OCI-LY7 (cell line): Measurements from ENCODE around the gene MAP4. TPM values are rescaled to one million over a fixed set of nuclear protein-coding genes. Genes with fewer than 3 reads are reported as not detected.

ENCODE experiments used
- BruUV-seq: library from RNA; stranded (reverse); fragments of 400-500 nt; replicated peaks from 2 replicates; lab custom pipeline; 2021; lab: Mats Ljungman, UMichigan
- CTCF ChIA-PET: fragments of 300-600 bp; sonication (Branson Sonifier 250); formaldehyde crosslinking; loops from one replicate; lab custom pipeline; 2022; ENCODE audit warnings: antibody characterized with exemption; ENCODE audit not compliant: unreplicated experiment; lab: Charles Lee
- POLR2A ChIA-PET: fragments of 300-600 bp; sonication (Branson Sonifier 250); formaldehyde crosslinking; loops from one replicate; lab custom pipeline; 2022; ENCODE audit warnings: antibody characterized with exemption; lab: Charles Lee
- DNase-seq: peaks from one replicate; pipeline ENCODE4 v3.0.0-alpha.2; 2015; ENCODE audit warnings: low spot score
- H2AFZ ChIP-seq: fragments of 200-600 bp; sonication (generic), shearing (Covaris generic); 2 replicates; pipeline ENCODE4 v1.6.1; 2014; ENCODE audit warnings: mild to moderate bottlenecking, antibody characterized with exemption, low read length, moderate library complexity
- H3K27ac ChIP-seq: fragments of 200-600 bp; sonication (generic); 2 replicates; pipeline ENCODE4 v1.5.1; 2014; ENCODE audit warnings: mixed run types, low read depth, mild to moderate bottlenecking, moderate library complexity, low read length, inconsistent platforms; ENCODE audit not compliant: poor library complexity, severe bottlenecking
- H3K36me3 ChIP-seq: fragments of 200-600 bp; sonication (generic); 2 replicates; pipeline ENCODE4 v1.6.1; 2014; ENCODE audit warnings: mild to moderate bottlenecking, antibody characterized with exemption, low read length, moderate library complexity, mixed read lengths; ENCODE audit not compliant: insufficient read depth
- H3K4me1 ChIP-seq: fragments of 200-600 bp; sonication (generic); 2 replicates; pipeline ENCODE4 v1.5.1; 2014; ENCODE audit warnings: mild to moderate bottlenecking, low read length; ENCODE audit not compliant: insufficient read depth, poor library complexity, severe bottlenecking
- H3K4me2 ChIP-seq: fragments of 200-600 bp; sonication (generic); 2 replicates; pipeline ENCODE4 v1.6.1; 2014; ENCODE audit warnings: mild to moderate bottlenecking, low read length
- H3K4me3 ChIP-seq: fragments of 200-600 bp; sonication (generic); 2 replicates; pipeline ENCODE4 v1.5.1; 2014; ENCODE audit warnings: mild to moderate bottlenecking, low read depth, low read length; ENCODE audit not compliant: poor library complexity, severe bottlenecking
- H3K79me2 ChIP-seq: fragments of 200-600 bp; sonication (generic); 2 replicates; pipeline ENCODE4 v1.6.1; 2016; ENCODE audit warnings: low read depth, mild to moderate bottlenecking, low read length, moderate library complexity, mixed read lengths; ENCODE audit not compliant: insufficient read depth
- H3K9me2 ChIP-seq: fragments of 200-600 bp; sonication (generic); 2 replicates; pipeline ENCODE4 v1.6.1; 2016; ENCODE audit warnings: mild to moderate bottlenecking, low read length, mixed read lengths; ENCODE audit not compliant: insufficient read depth
- H3K9me3 ChIP-seq: fragments of 200-600 bp; sonication (generic); 2 replicates; pipeline ENCODE4 v1.6.1; 2014; ENCODE audit warnings: mild to moderate bottlenecking, mixed run types, low read length, mixed read lengths
- H4K20me1 ChIP-seq: fragments of 200-600 bp; sonication (generic); 2 replicates; pipeline ENCODE4 v1.6.1; 2014; ENCODE audit warnings: mild to moderate bottlenecking, antibody characterized with exemption, low read length, moderate library complexity, mixed read lengths; ENCODE audit not compliant: insufficient read depth
- EZH2phosphoT487 ChIP-seq: fragments of 200-600 bp; sonication (generic); IDR thresholded peaks from 2 replicates; pipeline ENCODE4 v1.6.1; 2018; ENCODE audit warnings: low read depth, borderline replicate concordance, mild to moderate bottlenecking, mixed run types, antibody characterized with exemption, low read length, moderate library complexity, mixed read lengths
- intact Hi-C: fragments of 100-400 bp; cut with micrococcal nuclease; formaldehyde crosslinking; loops from one replicate; pipeline ENCODE4 v1.10.0; 2022; ENCODE audit not compliant: unreplicated experiment
- total RNA-seq, 2 experiments: library from RNA; depleted of rRNA in 1 of 2; stranded (reverse); fragments of >200 nt in 1 of 2; shearing (Covaris generic) in 1 of 2; gene quantifications; 2 replicates each; pipeline ENCODE4 v1.2.3, GENCODE V29; 2014 to 2022
- TF ChIP-seq, protein P1 (sequence below): fragments of 200-600 bp; sonication (generic); conservative IDR thresholded peaks from 2 replicates; pipeline ENCODE4 v1.5.1; 2014; ENCODE audit warnings: mild to moderate bottlenecking, antibody characterized with exemption, low read length, moderate library complexity, mixed read lengths

Gene MAP4
- total RNA-seq, 2 experiments from 2014 or later = 26.1 to 78.4 TPM

DNA sequence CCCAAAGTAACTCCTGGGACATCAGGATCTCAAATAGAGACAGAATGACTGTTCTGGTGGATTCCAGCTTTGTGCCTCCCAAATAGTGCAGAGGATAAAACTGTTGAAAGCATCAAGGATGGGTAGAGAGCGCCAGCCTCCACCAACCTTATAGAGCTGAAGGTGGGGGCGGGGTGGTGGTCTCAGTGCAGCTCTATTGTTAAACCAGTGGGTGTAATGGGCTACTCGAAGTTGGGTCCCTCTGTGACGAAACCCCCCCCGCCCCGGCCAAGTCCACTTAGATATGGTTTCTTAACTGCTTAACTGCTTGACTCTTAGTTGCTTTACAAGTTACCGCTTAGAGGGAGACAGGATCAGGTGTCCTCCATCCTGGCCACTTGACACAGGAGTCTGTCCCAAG is 190.6 kb downstream of the MAP4 start:
- intact Hi-C loops = loop anchor here (1.0 kb wide), 1 partner anchor 303 kb away; no protein-coding TSS in a partner anchor
- H3K9me3 ChIP-seq = no peaks in the 10 kb centered on the region
- peak overlapping the region; percentile 24 for H3K27ac ChIP-seq
- CTCF ChIA-PET = interaction anchor here (0.6 to 0.7 kb wide), 2 partner anchors 29 to 188 kb away, joined by 3 read pairs; no protein-coding TSS in a partner anchor
- no peaks in the 10 kb centered on the region; the same call in 1 of the 2 replicates for H4K20me1 ChIP-seq
- H3K4me1 ChIP-seq = peaks cover 20% of the 10 kb centered on the region
- POLR2A ChIA-PET = interaction anchor here (0.5 to 1.4 kb wide), 11 partner anchors 10 to 375 kb away, joined by 3 to 10 read pairs (median 3); no protein-coding TSS in a partner anchor
- no peaks in the 10 kb centered on the region for H3K9me2 ChIP-seq
- BruUV-seq = no TSS peak
- H3K36me3 ChIP-seq = peaks cover 58% of the 10 kb centered on the region
- TF ChIP-seq, protein P1, sequence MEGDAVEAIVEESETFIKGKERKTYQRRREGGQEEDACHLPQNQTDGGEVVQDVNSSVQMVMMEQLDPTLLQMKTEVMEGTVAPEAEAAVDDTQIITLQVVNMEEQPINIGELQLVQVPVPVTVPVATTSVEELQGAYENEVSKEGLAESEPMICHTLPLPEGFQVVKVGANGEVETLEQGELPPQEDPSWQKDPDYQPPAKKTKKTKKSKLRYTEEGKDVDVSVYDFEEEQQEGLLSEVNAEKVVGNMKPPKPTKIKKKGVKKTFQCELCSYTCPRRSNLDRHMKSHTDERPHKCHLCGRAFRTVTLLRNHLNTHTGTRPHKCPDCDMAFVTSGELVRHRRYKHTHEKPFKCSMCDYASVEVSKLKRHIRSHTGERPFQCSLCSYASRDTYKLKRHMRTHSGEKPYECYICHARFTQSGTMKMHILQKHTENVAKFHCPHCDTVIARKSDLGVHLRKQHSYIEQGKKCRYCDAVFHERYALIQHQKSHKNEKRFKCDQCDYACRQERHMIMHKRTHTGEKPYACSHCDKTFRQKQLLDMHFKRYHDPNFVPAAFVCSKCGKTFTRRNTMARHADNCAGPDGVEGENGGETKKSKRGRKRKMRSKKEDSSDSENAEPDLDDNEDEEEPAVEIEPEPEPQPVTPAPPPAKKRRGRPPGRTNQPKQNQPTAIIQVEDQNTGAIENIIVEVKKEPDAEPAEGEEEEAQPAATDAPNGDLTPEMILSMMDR = no peak
- TF ChIP-seq EZH2phosphoT487 = no peak
- H2AFZ ChIP-seq = peak overlapping the region; percentile 61; the same call in 1 of the 2 replicates
- DNase-seq = peak; percentile 21
- peak overlapping the region; percentile 98 for H3K4me3 ChIP-seq
- peak overlapping the region; percentile 96 for H3K4me2 ChIP-seq
- H3K79me2 ChIP-seq = peaks cover 33% of the 10 kb centered on the region

GRCh38 chr3:47824541-47825473 is 191.4 kb downstream of the MAP4 start:
- DNase-seq = peak; percentile 87
- H3K9me3 ChIP-seq = no peaks in the 10 kb centered on the region
- intact Hi-C loops = loop anchor here (1.0 kb wide), 1 partner anchor 303 kb away; no protein-coding TSS in a partner anchor
- BruUV-seq = no TSS peak
- no peaks in the 10 kb centered on the region for H3K9me2 ChIP-seq
- H3K79me2 ChIP-seq = peaks cover 33% of the 10 kb centered on the region
- CTCF ChIA-PET = interaction anchor here (0.6 to 1.5 kb wide), 3 partner anchors 9 to 189 kb away, joined by 3 to 5 read pairs (median 3); no protein-coding TSS in a partner anchor
- peak overlapping the region; percentile 61 for H2AFZ ChIP-seq
- POLR2A ChIA-PET = interaction anchor here (0.5 to 1.4 kb wide), 17 partner anchors 9 to 886 kb away, joined by 3 to 10 read pairs (median 3); no protein-coding TSS in a partner anchor
- no peaks in the 10 kb centered on the region; the same call in 1 of the 2 replicates for H4K20me1 ChIP-seq
- H3K4me1 ChIP-seq = peaks cover 20% of the 10 kb centered on the region
- peak overlapping the region; percentile 96 for H3K4me2 ChIP-seq
- TF ChIP-seq, protein P1 = peak; percentile 86
- TF ChIP-seq EZH2phosphoT487 = no peak
- H3K27ac ChIP-seq = peak overlapping the region; percentile 24
- peak overlapping the region; percentile 98 for H3K4me3 ChIP-seq
- peaks cover 55% of the 10 kb centered on the region for H3K36me3 ChIP-seq
